ENCODE data around the gene SDHAF3.
"Not testable (repeated sequence)": the region's sequence is repeated elsewhere in the genome, so short reads cannot be mapped to it uniquely, and the experiment has no call there.

Gene SDHAF3

GRCh38 chr7:97096037-97096436, 21.5 kb upstream of the SDHAF3 start:
- no peak overlapping the region for H3K4me3 ChIP-seq (ENCODE audit: low read length)

GRCh38 chr7:97096661-97097060, 20.8 kb upstream of the SDHAF3 start:
- Histone ChIP-seq H3K27me3 (replicated peaks; ENCODE audit: control insufficient read depth, insufficient read depth, low read length) (peaks cover 4% of the 10 kb centered on the region), H3K9me3 (ENCODE audit: control insufficient read depth, low read length) (no peaks in the 10 kb centered on the region)

More at GRCh38 chr7:97096037-97096436, 21.5 kb upstream of the SDHAF3 start:
- DNase-seq (ENCODE audit: low read depth) = no peak
- no peaks in the 10 kb centered on the region for H3K36me3 ChIP-seq (ENCODE audit: control insufficient read depth, insufficient read depth, low read length, severe bottlenecking)
- no peaks in the 10 kb centered on the region for H3K9me3 ChIP-seq (ENCODE audit: control insufficient read depth, low read length)
- no peaks in the 10 kb centered on the region for H3K4me1 ChIP-seq (ENCODE audit: control insufficient read depth, insufficient read depth, low read length)
- peaks cover 8% of the 10 kb centered on the region for H3K27me3 ChIP-seq (replicated peaks; ENCODE audit: control insufficient read depth, insufficient read depth, low read length)
- no peak overlapping the region for H3K9ac ChIP-seq (ENCODE audit: low read length)

GRCh38 chr7:97104719-97105238, 12.7 kb upstream of the SDHAF3 start:
- Histone ChIP-seq H3K4me1 (ENCODE audit: control insufficient read depth, insufficient read depth, low read length) (no peaks in the 10 kb centered on the region), H3K27me3 (replicated peaks; ENCODE audit: control insufficient read depth, insufficient read depth, low read length) (no peaks in the 10 kb centered on the region), H3K9me3 (ENCODE audit: control insufficient read depth, low read length) (no peaks in the 10 kb centered on the region), H3K9ac (ENCODE audit: low read length) (no peak overlapping the region), H3K36me3 (ENCODE audit: control insufficient read depth, insufficient read depth, low read length, severe bottlenecking) (no peaks in the 10 kb centered on the region), H3K4me3 (ENCODE audit: low read length) (no peak overlapping the region)
- DNase-seq (ENCODE audit: low read depth) = peak; percentile 83

More at GRCh38 chr7:97096661-97097060, 20.8 kb upstream of the SDHAF3 start:
- Histone ChIP-seq H3K36me3 (ENCODE audit: control insufficient read depth, insufficient read depth, low read length, severe bottlenecking) (no peaks in the 10 kb centered on the region), H3K4me3 (ENCODE audit: low read length) (no peak overlapping the region), H3K4me1 (ENCODE audit: control insufficient read depth, insufficient read depth, low read length) (no peaks in the 10 kb centered on the region), H3K9ac (ENCODE audit: low read length) (no peak overlapping the region)
- no peak for DNase-seq (ENCODE audit: low read depth)

GRCh38 chr7:97107192-97107800, 10.2 kb upstream of the SDHAF3 start:
- no peaks in the 10 kb centered on the region for H3K4me1 ChIP-seq (ENCODE audit: control insufficient read depth, insufficient read depth, low read length)
- H3K27me3 ChIP-seq (replicated peaks; ENCODE audit: control insufficient read depth, insufficient read depth, low read length) = no peaks in the 10 kb centered on the region
- DNase-seq (ENCODE audit: low read depth) = no peak
- no peak overlapping the region for H3K4me3 ChIP-seq (ENCODE audit: low read length)
- H3K36me3 ChIP-seq (ENCODE audit: control insufficient read depth, insufficient read depth, low read length, severe bottlenecking) = no peaks in the 10 kb centered on the region
- H3K9ac ChIP-seq (ENCODE audit: low read length) = no peak overlapping the region
- no peaks in the 10 kb centered on the region for H3K9me3 ChIP-seq (ENCODE audit: control insufficient read depth, low read length)

- no peak overlapping the region for H3K9ac ChIP-seq (ENCODE audit: low read length)
- peak overlapping the region; percentile 92 for H3K4me3 ChIP-seq (ENCODE audit: low read length)
- no peaks in the 10 kb centered on the region for H3K9me3 ChIP-seq (ENCODE audit: control insufficient read depth, low read length)
- H3K36me3 ChIP-seq (ENCODE audit: control insufficient read depth, insufficient read depth, low read length, severe bottlenecking) = no peaks in the 10 kb centered on the region
- no peak for DNase-seq (ENCODE audit: low read depth)
- H3K27me3 ChIP-seq (replicated peaks; ENCODE audit: control insufficient read depth, insufficient read depth, low read length) = no peaks in the 10 kb centered on the region
- peaks cover 11% of the 10 kb centered on the region for H3K4me1 ChIP-seq (ENCODE audit: control insufficient read depth, insufficient read depth, low read length)
Measured at GRCh38 chr7:97116308-97116707, 1.2 kb upstream of the SDHAF3 start.

GRCh38 chr7:97117035-97117371, 495 bp upstream of the SDHAF3 start:
- peak overlapping the region; percentile 87 for H3K9ac ChIP-seq (ENCODE audit: low read length)
- no peaks in the 10 kb centered on the region for H3K36me3 ChIP-seq (ENCODE audit: control insufficient read depth, insufficient read depth, low read length, severe bottlenecking)
- peaks cover 11% of the 10 kb centered on the region for H3K4me1 ChIP-seq (ENCODE audit: control insufficient read depth, insufficient read depth, low read length)
- no peaks in the 10 kb centered on the region for H3K9me3 ChIP-seq (ENCODE audit: control insufficient read depth, low read length)
- H3K27me3 ChIP-seq (replicated peaks; ENCODE audit: control insufficient read depth, insufficient read depth, low read length) = no peaks in the 10 kb centered on the region
- H3K4me3 ChIP-seq (ENCODE audit: low read length) = peak overlapping the region; percentile 92
- DNase-seq (ENCODE audit: low read depth) = no peak

- Histone ChIP-seq H3K4me1 (ENCODE audit: control insufficient read depth, insufficient read depth, low read length) (peaks cover 11% of the 10 kb centered on the region), H3K36me3 (ENCODE audit: control insufficient read depth, insufficient read depth, low read length, severe bottlenecking) (no peaks in the 10 kb centered on the region), H3K27me3 (replicated peaks; ENCODE audit: control insufficient read depth, insufficient read depth, low read length) (no peaks in the 10 kb centered on the region), H3K9me3 (ENCODE audit: control insufficient read depth, low read length) (no peaks in the 10 kb centered on the region), H3K4me3 (ENCODE audit: low read length) (peak overlapping the region; percentile 92), H3K9ac (ENCODE audit: low read length) (peak overlapping the region; percentile 87)
- DNase-seq (ENCODE audit: low read depth) = peak; percentile 35
Measured at GRCh38 chr7:97118306-97118917, 914 bp downstream of the SDHAF3 start.

GRCh38 chr7:97119747-97120146, 2.2 kb downstream of the SDHAF3 start:
- H3K36me3 ChIP-seq (ENCODE audit: control insufficient read depth, insufficient read depth, low read length, severe bottlenecking) = no peaks in the 10 kb centered on the region
- no peak for DNase-seq (ENCODE audit: low read depth)
- no peak overlapping the region for H3K9ac ChIP-seq (ENCODE audit: low read length)
- no peak overlapping the region for H3K4me3 ChIP-seq (ENCODE audit: low read length)
- H3K4me1 ChIP-seq (ENCODE audit: control insufficient read depth, insufficient read depth, low read length) = peaks cover 11% of the 10 kb centered on the region
- no peaks in the 10 kb centered on the region for H3K27me3 ChIP-seq (replicated peaks; ENCODE audit: control insufficient read depth, insufficient read depth, low read length)
- H3K9me3 ChIP-seq (ENCODE audit: control insufficient read depth, low read length) = no peaks in the 10 kb centered on the region

GRCh38 chr7:97120713-97121457, 3.4 kb downstream of the SDHAF3 start:
- Histone ChIP-seq H3K9me3 (ENCODE audit: control insufficient read depth, low read length) (peaks cover 4% of the 10 kb centered on the region), H3K4me3 (ENCODE audit: low read length) (no peak overlapping the region)
- no peak for DNase-seq (ENCODE audit: low read depth)

GRCh38 chr7:97123115-97123514, 5.6 kb downstream of the SDHAF3 start:
- H3K9ac ChIP-seq (ENCODE audit: low read length); H3K4me3 ChIP-seq (ENCODE audit: low read length); DNase-seq (ENCODE audit: low read depth); H3K27me3 ChIP-seq (replicated peaks; ENCODE audit: control insufficient read depth, insufficient read depth, low read length); H3K9me3 ChIP-seq (ENCODE audit: control insufficient read depth, low read length); H3K4me1 ChIP-seq (ENCODE audit: control insufficient read depth, insufficient read depth, low read length); H3K36me3 ChIP-seq (ENCODE audit: control insufficient read depth, insufficient read depth, low read length, severe bottlenecking): not testable (repeated sequence)

More at GRCh38 chr7:97120713-97121457, 3.4 kb downstream of the SDHAF3 start:
- Histone ChIP-seq H3K9ac (ENCODE audit: low read length) (no peak overlapping the region), H3K36me3 (ENCODE audit: control insufficient read depth, insufficient read depth, low read length, severe bottlenecking) (no peaks in the 10 kb centered on the region), H3K4me1 (ENCODE audit: control insufficient read depth, insufficient read depth, low read length) (peaks cover 11% of the 10 kb centered on the region), H3K27me3 (replicated peaks; ENCODE audit: control insufficient read depth, insufficient read depth, low read length) (no peaks in the 10 kb centered on the region)

- H3K9ac ChIP-seq (ENCODE audit: low read length) = no peak overlapping the region
- no peaks in the 10 kb centered on the region for H3K27me3 ChIP-seq (replicated peaks; ENCODE audit: control insufficient read depth, insufficient read depth, low read length)
- H3K9me3 ChIP-seq (ENCODE audit: control insufficient read depth, low read length) = peaks cover 4% of the 10 kb centered on the region
- H3K4me1 ChIP-seq (ENCODE audit: control insufficient read depth, insufficient read depth, low read length) = no peaks in the 10 kb centered on the region
- no peak overlapping the region for H3K4me3 ChIP-seq (ENCODE audit: low read length)
- no peaks in the 10 kb centered on the region for H3K36me3 ChIP-seq (ENCODE audit: control insufficient read depth, insufficient read depth, low read length, severe bottlenecking)
- DNase-seq (ENCODE audit: low read depth) = no peak
Measured at GRCh38 chr7:97126483-97127171, 9.1 kb downstream of the SDHAF3 start.
